Ishikawa (cell line): ENCODE results near the gene PLA2G5.

Experiments
- CEBPB ChIP-seq: IDR thresholded peaks from 2 replicates; pipeline ENCODE4 v1.6.1; 2012
- CREB1 ChIP-seq: IDR thresholded peaks from 2 replicates; pipeline ENCODE4 v1.6.1; 2012; ENCODE audit warnings: low read depth
- EGR1 ChIP-seq: IDR thresholded peaks from 2 replicates; pipeline ENCODE4 v1.6.1; 2012
- EP300 ChIP-seq: IDR thresholded peaks from 2 replicates; pipeline ENCODE4 v1.6.1; 2012; ENCODE audit warnings: borderline replicate concordance
- FOXM1 ChIP-seq: IDR thresholded peaks from 2 replicates; pipeline ENCODE4 v1.6.1; 2012; ENCODE audit warnings: low read depth, borderline replicate concordance
- MAX ChIP-seq: IDR thresholded peaks from 2 replicates; pipeline ENCODE4 v1.6.1; 2012
- NFIC ChIP-seq: IDR thresholded peaks from 2 replicates; pipeline ENCODE4 v1.6.1; 2012
- RAD21 ChIP-seq: IDR thresholded peaks from 2 replicates; pipeline ENCODE4 v1.6.1; 2012; ENCODE audit warnings: low read depth
- REST ChIP-seq: IDR thresholded peaks from 2 replicates; pipeline ENCODE4 v1.6.1; 2012; ENCODE audit warnings: low read depth, mild to moderate bottlenecking
- TAF1 ChIP-seq: IDR thresholded peaks from 2 replicates; pipeline ENCODE4 v1.6.1; 2012; ENCODE audit warnings: low read depth, mild to moderate bottlenecking
- TCF12 ChIP-seq: IDR thresholded peaks from 2 replicates; pipeline ENCODE4 v1.6.1; 2012; ENCODE audit warnings: low read depth
- TEAD4 ChIP-seq: IDR thresholded peaks from 2 replicates; pipeline ENCODE4 v1.6.1; 2012
- USF1 ChIP-seq: IDR thresholded peaks from 2 replicates; pipeline ENCODE4 v1.6.1; 2012
- YY1 ChIP-seq: IDR thresholded peaks from 2 replicates; pipeline ENCODE4 v1.6.1; 2012; ENCODE audit warnings: low read depth
- ZBTB7A ChIP-seq: IDR thresholded peaks from 2 replicates; pipeline ENCODE4 v1.6.1; 2012; ENCODE audit warnings: low read depth

Gene PLA2G5

GRCh38 chr1:20137055-20137454 lies 67.1 kb downstream of the PLA2G5 start:
- no peak for TF ChIP-seq CEBPB
- TF ChIP-seq REST: no peak
- TF ChIP-seq TCF12: no peak
- TF ChIP-seq RAD21: no peak
- no peak for TF ChIP-seq EP300
- TF ChIP-seq EGR1: no peak
- no peak for TF ChIP-seq TEAD4
- no peak for TF ChIP-seq FOXM1
- TF ChIP-seq MAX: no peak

GRCh38 chr1:20137604-20138003 lies 67.6 kb downstream of the PLA2G5 start:
- TF ChIP-seq RAD21: no peak
- TF ChIP-seq CEBPB: no peak
- no peak for TF ChIP-seq TEAD4
- TF ChIP-seq EGR1: no peak
- TF ChIP-seq EP300: no peak
- TF ChIP-seq MAX: no peak
- no peak for TF ChIP-seq FOXM1
- TF ChIP-seq CREB1: no peak
- TF ChIP-seq USF1: no peak

- TF ChIP-seq MAX: no peak
- no peak for TF ChIP-seq FOXM1
- no peak for TF ChIP-seq EP300
- TF ChIP-seq TAF1: no peak
- TF ChIP-seq RAD21: no peak
- no peak for TF ChIP-seq ZBTB7A
Observed at GRCh38 chr1:20138346-20138745, 68.4 kb downstream of the PLA2G5 start.

GRCh38 chr1:20138961-20139550 lies 69.1 kb downstream of the PLA2G5 start, which contains the start of gene PLA2G2F:
PLA2G2F (plus strand) TSS chr1:20139323; CDS start chr1:20139428, 105 bp downstream.
- TF ChIP-seq ZBTB7A (no peak), CEBPB (no peak), NFIC (no peak), REST (no peak), YY1 (no peak), MAX (no peak), TAF1 (no peak), EP300 (no peak), FOXM1 (no peak), TCF12 (no peak)

GRCh38 chr1:20139776-20140612 lies 70.0 kb downstream of the PLA2G5 start:
- TF ChIP-seq ZBTB7A (no peak), FOXM1 (no peak)

- no peak for TF ChIP-seq REST
- TF ChIP-seq TAF1: no peak
- TF ChIP-seq EP300: no peak
- no peak for TF ChIP-seq FOXM1
- no peak for TF ChIP-seq TCF12
- no peak for TF ChIP-seq CEBPB
- no peak for TF ChIP-seq RAD21
Observed at GRCh38 chr1:20141001-20141400, 71.0 kb downstream of the PLA2G5 start.
